HFF-Myc (cell line): ENCODE data around the gene ZNF14.

Experiments used
- DNase-seq: peaks from one replicate; pipeline ENCODE4 v3.0.0-alpha.2; 2011; ENCODE audit warnings: low read depth; ENCODE audit errors: extremely low read depth
- H3K4me3 ChIP-seq: replicated peaks from 2 replicates; pipeline ENCODE4 v1.5.1; 2011; ENCODE audit warnings: low read depth, mild to moderate bottlenecking, control low read depth, low read length
- TF ChIP-seq, protein P1 (sequence below): IDR thresholded peaks from 2 replicates; pipeline ENCODE4 v1.5.1; 2012; ENCODE audit warnings: mild to moderate bottlenecking, low read depth, low read length, control low read depth; ENCODE audit errors: missing control alignments

The ZNF14 gene

DNA sequence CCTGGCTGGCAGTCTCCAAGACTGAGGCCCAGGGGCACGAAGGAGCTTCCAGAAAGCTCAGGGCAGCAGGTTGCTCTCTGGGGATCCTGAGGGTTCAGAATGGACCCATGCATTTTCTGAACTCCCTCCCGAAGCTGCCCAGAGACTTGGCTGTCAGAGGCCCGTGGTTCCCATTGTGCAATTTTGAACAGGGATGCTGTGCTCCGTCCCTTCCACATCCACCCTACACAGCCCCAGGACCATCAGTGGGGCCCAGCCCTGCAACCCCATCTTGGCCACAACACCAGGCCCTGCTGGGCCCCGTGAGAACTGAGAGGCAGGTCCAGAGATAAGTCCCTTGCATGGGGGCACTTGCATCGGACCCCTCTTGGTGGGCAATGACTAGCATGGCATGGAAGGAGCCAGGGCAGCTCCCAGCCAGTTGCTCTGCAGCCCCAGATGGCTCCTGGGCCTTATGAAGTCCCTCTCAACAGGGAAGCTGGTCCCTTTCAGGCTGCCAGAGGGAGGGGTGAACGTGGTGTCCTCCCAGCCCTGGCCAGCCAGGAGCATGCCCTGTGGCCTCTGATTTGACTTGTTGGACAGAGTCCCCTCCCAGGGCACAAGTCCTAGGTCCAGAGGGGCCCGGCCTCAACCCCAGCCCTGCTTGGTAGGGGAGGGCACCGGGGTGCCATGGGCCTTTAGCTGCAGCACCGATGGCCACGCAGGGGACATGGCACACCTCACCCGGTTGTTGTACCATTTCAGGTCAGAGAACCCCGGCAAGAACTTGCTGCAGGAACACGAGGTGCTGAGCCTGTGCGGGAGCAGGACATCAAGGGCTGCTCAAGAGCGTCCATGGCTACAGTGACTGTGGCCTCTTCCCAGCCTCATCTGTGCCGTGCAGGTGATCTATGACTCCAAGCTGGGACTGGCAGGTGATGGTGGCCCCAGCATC, 17.3 kb upstream of the ZNF14 start:
- DNase-seq = no peak
- H3K4me3 ChIP-seq = no peak overlapping the region
- TF ChIP-seq, protein P1, sequence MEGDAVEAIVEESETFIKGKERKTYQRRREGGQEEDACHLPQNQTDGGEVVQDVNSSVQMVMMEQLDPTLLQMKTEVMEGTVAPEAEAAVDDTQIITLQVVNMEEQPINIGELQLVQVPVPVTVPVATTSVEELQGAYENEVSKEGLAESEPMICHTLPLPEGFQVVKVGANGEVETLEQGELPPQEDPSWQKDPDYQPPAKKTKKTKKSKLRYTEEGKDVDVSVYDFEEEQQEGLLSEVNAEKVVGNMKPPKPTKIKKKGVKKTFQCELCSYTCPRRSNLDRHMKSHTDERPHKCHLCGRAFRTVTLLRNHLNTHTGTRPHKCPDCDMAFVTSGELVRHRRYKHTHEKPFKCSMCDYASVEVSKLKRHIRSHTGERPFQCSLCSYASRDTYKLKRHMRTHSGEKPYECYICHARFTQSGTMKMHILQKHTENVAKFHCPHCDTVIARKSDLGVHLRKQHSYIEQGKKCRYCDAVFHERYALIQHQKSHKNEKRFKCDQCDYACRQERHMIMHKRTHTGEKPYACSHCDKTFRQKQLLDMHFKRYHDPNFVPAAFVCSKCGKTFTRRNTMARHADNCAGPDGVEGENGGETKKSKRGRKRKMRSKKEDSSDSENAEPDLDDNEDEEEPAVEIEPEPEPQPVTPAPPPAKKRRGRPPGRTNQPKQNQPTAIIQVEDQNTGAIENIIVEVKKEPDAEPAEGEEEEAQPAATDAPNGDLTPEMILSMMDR = no peak

DNA sequence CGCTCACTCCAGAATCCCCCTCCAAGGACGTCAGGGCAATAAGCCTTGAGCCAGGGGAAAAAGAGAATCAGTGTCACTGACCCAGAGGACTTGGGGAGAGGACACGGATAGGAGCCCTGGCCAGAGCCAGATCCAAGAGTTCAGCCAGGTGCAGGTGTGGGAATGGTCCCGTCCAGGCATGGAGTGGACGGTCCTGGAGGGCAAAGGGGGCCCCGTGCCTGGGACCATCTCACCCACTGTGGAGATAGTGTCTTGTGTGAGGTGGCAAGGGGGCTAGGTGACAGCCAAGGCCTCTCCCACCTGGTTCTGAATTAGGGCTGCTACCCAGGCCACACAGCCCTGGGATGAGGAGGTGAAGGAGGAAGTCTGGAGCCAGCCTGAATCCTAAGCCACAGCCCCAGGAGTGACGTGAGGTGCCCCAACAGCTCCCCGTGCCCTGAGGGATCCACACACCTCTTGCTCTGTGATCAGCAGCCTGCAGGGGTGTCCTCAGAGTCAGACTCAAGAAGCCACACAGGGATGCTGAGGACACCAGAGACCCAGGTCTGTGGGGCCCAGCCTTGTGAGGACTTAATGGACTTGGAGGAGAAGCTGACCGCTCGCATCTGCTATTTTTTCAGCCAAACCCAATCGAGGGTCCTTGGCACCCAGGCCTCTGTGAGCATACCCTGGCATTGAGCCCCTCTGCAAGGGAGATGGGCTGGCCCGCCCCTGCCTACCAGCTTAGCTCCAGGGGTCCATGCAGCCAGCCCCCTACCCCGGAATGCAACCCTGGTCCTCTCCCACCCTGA, 16.4 kb upstream of the ZNF14 start:
- no peak overlapping the region for H3K4me3 ChIP-seq
- TF ChIP-seq, protein P1 = no peak
- DNase-seq = no peak

GRCh38 chr19:19748249-19748938, 15.5 kb upstream of the ZNF14 start:
- no peak for DNase-seq

DNA sequence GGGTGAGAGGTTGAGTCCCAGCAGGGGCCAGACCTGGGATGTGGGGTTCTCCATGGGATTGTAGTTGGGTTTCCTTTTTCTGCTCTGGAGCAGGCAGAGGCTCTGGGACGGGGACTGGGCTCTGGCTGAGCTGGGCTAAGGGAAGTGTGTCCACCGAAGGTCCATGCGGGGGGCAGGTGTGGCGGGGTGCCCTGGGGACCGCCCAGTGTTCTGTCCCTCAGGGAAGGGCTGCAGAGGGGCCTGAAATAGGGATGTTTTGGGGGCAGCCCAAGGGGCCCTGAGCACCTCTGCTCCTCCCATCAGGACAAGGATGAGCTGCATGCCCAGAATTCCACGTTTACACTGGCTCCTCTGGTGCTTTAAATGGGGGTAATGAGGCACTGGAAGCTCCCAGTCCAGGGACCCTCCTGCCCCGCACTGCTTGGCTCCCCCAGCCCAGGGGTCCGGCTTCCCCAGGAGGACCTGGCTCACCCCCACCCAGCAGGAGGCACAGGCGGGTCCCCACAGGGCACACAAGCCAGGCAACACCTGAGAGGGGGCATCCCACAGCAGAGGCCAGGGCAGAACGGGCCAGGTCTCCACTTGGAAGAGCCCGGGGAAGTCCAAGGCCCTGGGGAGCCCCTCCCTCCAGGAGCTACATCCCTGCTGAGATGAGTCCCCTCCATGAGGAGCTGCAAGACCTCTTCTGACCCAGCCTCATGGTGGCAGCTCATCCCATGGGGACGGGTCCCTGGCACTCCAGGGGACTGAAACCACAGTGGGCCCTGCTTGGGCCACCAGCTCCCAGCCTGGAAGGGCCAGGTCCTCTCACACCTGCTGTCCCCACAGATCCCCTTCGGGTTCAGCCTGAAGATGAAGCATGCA, 14.7 kb upstream of the ZNF14 start:
- no peak for DNase-seq
- no peak overlapping the region for H3K4me3 ChIP-seq
- TF ChIP-seq, protein P1 = no peak

More at GRCh38 chr19:19748249-19748938, 15.5 kb upstream of the ZNF14 start:
- TF ChIP-seq, protein P1 = no peak
- H3K4me3 ChIP-seq = no peak overlapping the region

- TF ChIP-seq, protein P1 = no peak
- no peak overlapping the region for H3K4me3 ChIP-seq
- DNase-seq = no peak
Observed at GRCh38 chr19:19746286-19747213, 13.6 kb upstream of the ZNF14 start.
